Middle frontal gyrus (tissue), 1 donor: Measurements from ENCODE around the gene MT1E.
"Not testable (repeated sequence)": the region's sequence is repeated elsewhere in the genome, so short reads cannot be mapped to it uniquely, and the experiment has no call there.

ENCODE experiments used
- DNase-seq: peaks from one replicate; pipeline ENCODE4 v3.0.0-alpha.2; 2015; ENCODE audit warnings: low spot score; ENCODE audit errors: extremely low spot score

MT1E gene

GRCh38 chr16:56625140-56625942 is at the start of gene MT1E:
TSS of gene MT1E (plus strand) at chr16:56625781. CDS start at chr16:56625852, 71 bp downstream.
- peak; percentile 41 for DNase-seq

DNA sequence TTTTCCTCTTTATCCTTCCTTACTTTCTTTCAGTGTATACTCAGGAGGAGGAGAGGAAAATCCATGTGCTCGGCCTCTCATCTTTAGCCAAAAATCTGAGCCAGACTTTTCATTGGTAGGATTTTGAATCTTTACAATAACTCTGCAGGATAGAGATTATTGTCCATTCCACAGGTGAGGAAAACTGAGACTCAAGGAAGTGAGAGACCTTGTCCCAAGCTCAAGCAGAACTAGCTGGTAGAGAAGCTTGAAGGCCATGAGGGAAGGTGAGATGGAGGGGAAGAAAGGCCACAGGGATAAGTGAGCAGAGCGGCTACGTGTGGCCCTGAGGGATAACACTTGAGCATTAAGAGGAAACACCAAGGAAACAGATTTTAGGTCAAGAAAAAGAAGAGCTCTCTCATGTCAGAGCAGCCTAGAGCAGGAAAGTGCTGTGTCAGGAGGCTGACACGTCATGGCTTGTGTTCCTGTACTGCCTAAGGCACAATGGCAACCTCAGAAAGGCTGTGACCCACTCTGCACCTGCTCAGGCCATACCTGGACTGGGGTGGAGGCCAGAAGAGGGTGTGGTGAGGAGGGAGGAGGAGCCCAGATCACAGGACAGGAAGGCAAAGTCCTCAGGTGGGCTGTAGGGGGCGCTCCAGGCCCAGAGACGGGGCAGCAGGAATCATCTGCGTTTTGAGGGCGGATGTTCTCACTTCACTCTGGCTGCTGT is 48.8 kb upstream of the MT1E start:
- no peak for DNase-seq

GRCh38 chr16:56577300-56577625 is 48.3 kb upstream of the MT1E start:
- no peak for DNase-seq

DNA sequence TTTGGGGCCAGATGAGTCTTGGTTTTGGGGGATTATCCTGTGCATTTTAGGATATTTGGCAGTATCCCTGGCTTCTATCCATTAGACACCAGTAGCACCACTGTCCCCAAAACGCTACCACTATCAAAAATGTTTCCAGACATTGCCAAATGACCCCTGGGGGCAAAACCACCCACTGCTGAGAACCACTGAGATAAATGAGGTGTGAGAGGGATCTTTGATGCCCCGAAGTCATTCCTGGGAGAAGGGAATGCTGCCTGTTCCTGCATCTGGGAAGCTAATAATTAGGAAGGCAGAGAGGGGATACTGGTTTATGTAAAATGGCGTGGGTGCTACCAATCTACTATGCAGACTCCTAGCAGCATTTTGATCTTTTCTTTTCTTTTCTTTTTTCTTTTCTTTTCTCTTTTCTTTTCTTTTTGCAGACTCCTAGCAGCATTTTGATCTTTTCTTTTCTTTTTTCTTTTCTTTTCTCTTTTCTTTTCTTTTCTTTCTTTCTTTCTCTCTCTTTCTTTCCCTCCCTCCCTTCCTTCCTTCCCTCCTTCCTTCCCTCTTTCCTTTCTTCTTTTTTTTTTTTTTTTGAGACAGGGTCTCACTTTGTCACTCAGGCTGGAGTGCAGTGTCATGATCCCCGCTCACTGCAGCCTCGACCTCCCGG is 45.1 kb upstream of the MT1E start:
- DNase-seq, result no peak

DNA sequence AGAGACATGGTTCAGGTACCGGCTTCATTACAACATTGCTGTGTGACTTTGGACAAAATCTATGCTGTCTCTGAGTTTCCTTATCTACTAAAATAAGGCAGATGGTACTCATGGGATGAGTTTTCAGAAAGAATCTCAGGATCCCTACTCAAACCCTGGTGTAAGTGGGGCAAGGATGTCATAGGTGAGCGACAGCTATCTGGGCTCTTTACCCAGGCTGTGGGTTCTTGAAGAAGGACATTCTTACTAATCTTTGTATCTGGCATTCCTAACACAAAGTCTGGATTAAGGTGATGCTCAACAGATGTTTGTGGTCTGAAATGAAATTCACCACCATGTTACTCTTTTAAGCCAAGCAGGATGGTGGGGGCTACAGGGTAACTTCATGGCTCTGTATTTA is 42.7 kb upstream of the MT1E start:
- DNase-seq, result not testable (repeated sequence)

GRCh38 chr16:56583351-56584168 is 42.0 kb upstream of the MT1E start:
- no peak for DNase-seq

DNA sequence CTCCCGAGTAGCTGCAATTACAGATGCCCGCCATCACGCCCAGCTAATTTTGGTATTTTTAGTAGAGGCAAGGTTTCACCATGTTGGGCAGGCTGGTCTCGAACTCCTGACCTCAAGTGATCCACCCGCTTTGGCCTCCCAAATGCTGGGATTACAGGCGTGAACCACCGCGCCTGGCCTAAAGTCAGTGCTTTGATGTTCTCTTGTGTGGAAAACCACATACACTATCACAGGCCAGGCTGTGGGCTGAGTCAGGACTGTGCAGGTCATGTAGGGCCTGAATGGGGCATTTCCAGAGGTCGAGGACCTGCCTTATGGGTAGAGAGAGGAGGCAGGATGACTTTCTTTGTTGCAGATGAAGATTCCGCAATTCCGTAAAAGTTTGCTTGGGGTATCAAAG is 41.3 kb upstream of the MT1E start:
- DNase-seq, result no peak

DNA sequence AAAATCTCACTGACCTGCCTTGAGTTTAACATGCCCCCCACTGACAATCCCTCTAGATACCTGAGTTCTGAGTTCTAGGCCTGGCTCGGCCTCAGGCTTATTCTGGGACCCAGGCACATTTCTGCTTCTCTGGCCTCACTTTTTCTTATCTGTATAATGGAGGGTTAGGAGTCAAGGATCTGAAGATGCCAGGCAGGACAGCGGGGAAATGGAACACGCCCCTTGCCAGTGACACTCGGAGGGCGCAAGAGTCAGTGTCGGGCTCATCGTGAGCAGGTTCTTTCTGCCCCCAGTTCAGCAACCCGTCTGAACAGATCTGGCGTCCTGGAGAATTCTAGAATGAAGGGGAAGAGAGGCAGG is 36.8 kb upstream of the MT1E start:
- no peak for DNase-seq

- DNase-seq, result peak; percentile 56
Measured at GRCh38 chr16:56589141-56590039, 36.2 kb upstream of the MT1E start, which contains the start of gene MT3. TSS of gene MT3 (plus strand) at chr16:56589528. CDS start at chr16:56589591, 63 bp downstream.

- no peak for DNase-seq
Measured at GRCh38 chr16:56591377-56592060, 34.1 kb upstream of the MT1E start.

DNA sequence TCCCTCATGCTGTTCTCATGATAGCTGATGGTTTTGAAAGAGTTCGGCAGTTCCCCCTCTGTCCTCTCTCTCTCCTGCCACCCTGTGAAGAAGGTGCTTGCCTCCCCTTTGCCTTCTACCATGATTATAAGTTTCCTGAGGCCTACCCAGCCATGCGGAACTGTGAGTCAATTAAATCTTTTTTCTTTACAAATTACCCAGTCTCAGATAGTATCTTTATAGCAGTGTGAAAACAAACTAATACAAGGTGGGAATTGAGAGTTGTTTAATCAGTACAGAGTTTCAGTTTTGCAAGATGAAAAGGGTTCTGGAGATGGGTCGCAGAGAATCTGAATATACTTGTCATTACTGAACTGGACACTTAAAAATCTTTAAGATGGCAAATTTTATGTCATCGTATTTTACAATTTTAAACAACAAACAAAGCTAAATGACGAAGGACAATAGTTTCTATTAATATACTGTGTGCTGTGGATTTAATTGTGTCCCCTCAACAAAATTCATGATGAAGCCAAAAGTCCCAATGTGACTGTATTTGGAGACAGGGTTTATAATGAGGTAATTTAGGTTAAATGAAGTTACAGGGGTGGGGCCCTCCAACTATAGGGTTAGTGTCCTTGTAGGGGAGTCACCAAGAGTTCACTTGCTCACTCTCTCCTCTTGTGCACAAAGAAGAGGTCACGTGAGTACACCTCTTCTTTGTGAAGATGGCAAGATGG is 31.8 kb upstream of the MT1E start:
- DNase-seq, result no peak

- DNase-seq, result no peak
Measured at GRCh38 chr16:56594292-56594619, 31.3 kb upstream of the MT1E start.

GRCh38 chr16:56600398-56600999 is 25.1 kb upstream of the MT1E start:
- peak; percentile 61 for DNase-seq

- no peak for DNase-seq
Measured at GRCh38 chr16:56601325-56601724, 24.3 kb upstream of the MT1E start.

- no peak for DNase-seq
Measured at GRCh38 chr16:56603589-56603988, 22.0 kb upstream of the MT1E start.

DNA sequence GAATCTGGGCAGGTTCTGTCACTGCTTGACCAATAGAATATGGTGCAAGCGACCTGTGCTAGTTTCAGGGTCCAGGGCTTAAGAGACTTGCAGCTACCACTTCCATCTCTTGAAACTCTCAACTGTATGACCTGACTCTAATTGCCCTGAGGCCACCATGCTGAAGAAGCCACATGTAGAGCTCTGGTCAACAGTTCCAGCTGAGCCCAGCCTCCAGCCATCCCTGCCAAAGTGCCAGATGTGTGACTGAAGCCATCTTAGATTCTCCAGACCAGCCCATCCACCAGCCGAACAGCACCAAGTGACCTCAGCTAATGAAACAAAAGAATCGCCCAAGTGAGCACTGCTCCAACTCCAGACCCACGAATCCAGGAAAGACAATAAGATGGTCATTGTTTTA is 20.6 kb upstream of the MT1E start:
- DNase-seq, result no peak

GRCh38 chr16:56605475-56605874 is 20.1 kb upstream of the MT1E start:
- DNase-seq, result no peak

- DNase-seq, result no peak
Measured at GRCh38 chr16:56606071-56606475, 19.5 kb upstream of the MT1E start.
